PC-9 (cell line): ENCODE results near the gene ZSCAN16. TPM values are rescaled to one million over a fixed set of nuclear protein-coding genes. Genes with fewer than 3 reads are reported as not detected.

Experiments
- BruUV-seq: library from RNA; stranded (reverse); fragments of 400-500 nt; replicated peaks from 2 replicates; lab custom pipeline; 2021; lab: Mats Ljungman, UMichigan
- CTCF ChIA-PET: fragments of 300-600 bp; sonication (Branson Sonifier 250); formaldehyde crosslinking; loops from one replicate; lab custom pipeline; 2022; ENCODE audit warnings: antibody characterized with exemption; lab: Charles Lee
- POLR2A ChIA-PET: fragments of 300-600 bp; sonication (Branson Sonifier 250); formaldehyde crosslinking; loops from one replicate; lab custom pipeline; 2022; ENCODE audit warnings: antibody characterized with exemption; ENCODE audit not compliant: unreplicated experiment; lab: Charles Lee
- DNase-seq, 2 experiments: peaks; one replicate each; pipeline versions ENCODE4 v3.0.0 to v3.0.0-alpha.2; 2015 to 2022; ENCODE audit warnings: mixed read lengths in 1 of 2
- H2AFZ ChIP-seq: fragments of 200-600 bp; sonication (generic); 2 replicates; pipeline ENCODE4 v1.8.1; 2017; ENCODE audit warnings: antibody characterized with exemption
- H3F3A ChIP-seq: fragments of 200-600 bp; sonication (generic); 2 replicates; pipeline ENCODE4 v1.8.1; 2017; ENCODE audit warnings: antibody characterized with exemption, mild to moderate bottlenecking, low read depth; ENCODE audit not compliant: insufficient read depth
- H3K27ac ChIP-seq: fragments of 200-600 bp; sonication (generic); 2 replicates; pipeline ENCODE4 v1.6.1; 2016; ENCODE audit warnings: mixed run types
- H3K27me3 ChIP-seq: fragments of 200-600 bp; sonication (generic); 2 replicates; pipeline ENCODE4 v1.6.1; 2016; ENCODE audit warnings: low read depth, mixed run types; ENCODE audit not compliant: insufficient read depth
- H3K36me3 ChIP-seq: fragments of 200-600 bp; sonication (generic); 2 replicates; pipeline ENCODE4 v1.6.1; 2016; ENCODE audit warnings: low read depth, mixed run types
- H3K4me1 ChIP-seq: fragments of 200-600 bp; sonication (generic); replicated peaks from 2 replicates; pipeline ENCODE4 v1.6.1; 2016; ENCODE audit warnings: mixed run types; ENCODE audit not compliant: insufficient read depth
- H3K4me2 ChIP-seq: fragments of 200-600 bp; sonication (generic); 2 replicates; pipeline ENCODE4 v1.6.1; 2017; ENCODE audit warnings: mixed run types
- H3K4me3 ChIP-seq: fragments of 200-600 bp; sonication (generic); 2 replicates; pipeline ENCODE4 v1.6.1; 2016; ENCODE audit warnings: mixed run types
- H3K79me2 ChIP-seq: fragments of 200-600 bp; sonication (generic); 2 replicates; pipeline ENCODE4 v1.6.1; 2017; ENCODE audit warnings: low read depth, mixed run types
- H3K9me2 ChIP-seq: fragments of 200-600 bp; sonication (generic); 2 replicates; pipeline ENCODE4 v1.8.1; 2017; ENCODE audit warnings: mild to moderate bottlenecking; ENCODE audit not compliant: insufficient read depth
- H3K9me3 ChIP-seq: fragments of 200-600 bp; sonication (generic); 2 replicates; pipeline ENCODE4 v1.8.1; 2016; ENCODE audit warnings: low read depth; ENCODE audit not compliant: insufficient read depth
- H4K20me1 ChIP-seq: fragments of 200-600 bp; sonication (generic); 2 replicates; pipeline ENCODE4 v1.8.1; 2017; ENCODE audit not compliant: insufficient read depth
- CTCF ChIP-seq: fragments of 200-600 bp; sonication (generic); conservative IDR thresholded peaks from 2 replicates; pipeline ENCODE4 v1.6.1; 2017; ENCODE audit warnings: mixed run types, antibody characterized with exemption, mild to moderate bottlenecking, moderate library complexity
- EZH2 ChIP-seq: fragments of 200-600 bp; sonication (generic); IDR thresholded peaks from 2 replicates; pipeline ENCODE4 v1.8.0; 2017; ENCODE audit warnings: antibody characterized with exemption, low read depth
- intact Hi-C: fragments of 100-400 bp; cut with micrococcal nuclease; formaldehyde crosslinking; loops from one replicate; pipeline ENCODE4 v1.10.0; 2022; ENCODE audit not compliant: unreplicated experiment
- total RNA-seq: library from RNA; stranded (reverse); gene quantifications from 2 replicates; pipeline ENCODE4 v1.2.3, GENCODE V29; 2021

The ZSCAN16 gene
- total RNA-seq, 1 experiment from 2014 or later, result 5.6 TPM

GRCh38 chr6:28158318-28158717 lies 33.9 kb downstream of the ZSCAN16 start:
- Histone ChIP-seq H3K27ac (no peak overlapping the region), H3K79me2 (no peaks in the 10 kb centered on the region), H4K20me1 (no peaks in the 10 kb centered on the region), H3K9me3 (no peaks in the 10 kb centered on the region), H3K9me2 (no peaks in the 10 kb centered on the region), H3K4me1 (peaks cover 6% of the 10 kb centered on the region; the same call in 1 of the 2 replicates), H3K4me3 (no peak overlapping the region), H2AFZ (no peak overlapping the region), H3K4me2 (no peak overlapping the region), H3K36me3 (peaks cover 13% of the 10 kb centered on the region), H3F3A (peaks cover 4% of the 10 kb centered on the region), H3K27me3 (no peaks in the 10 kb centered on the region)
- ChIA-PET POLR2A (no interaction called here), CTCF (no interaction called here)
- BruUV-seq, result no TSS peak
- intact Hi-C loops, result no loop called here
- no peak for DNase-seq
- TF ChIP-seq CTCF (no peak), EZH2 (no peak)

GRCh38 chr6:28159029-28159607 lies 34.7 kb downstream of the ZSCAN16 start:
- peaks cover 6% of the 10 kb centered on the region; the same call in 1 of the 2 replicates for H3K4me1 ChIP-seq
- H3K27me3 ChIP-seq, result no peaks in the 10 kb centered on the region
- H3K9me2 ChIP-seq, result no peaks in the 10 kb centered on the region
- H2AFZ ChIP-seq, result no peak overlapping the region
- peaks cover 4% of the 10 kb centered on the region for H3F3A ChIP-seq
- no peak overlapping the region for H3K4me2 ChIP-seq
- CTCF ChIA-PET, result no interaction called here
- H3K36me3 ChIP-seq, result peaks cover 5% of the 10 kb centered on the region
- no peak overlapping the region for H3K27ac ChIP-seq
- H3K9me3 ChIP-seq, result no peaks in the 10 kb centered on the region
- intact Hi-C loops, result no loop called here
- POLR2A ChIA-PET, result interaction anchor here (0.5 to 0.6 kb wide), 3 partner anchors 21 to 176 kb away, joined by 5 to 7 read pairs (median 6); partner anchors contain the start of gene ZSCAN26
- no peaks in the 10 kb centered on the region for H4K20me1 ChIP-seq
- BruUV-seq, result no TSS peak
- no peak overlapping the region for H3K4me3 ChIP-seq
- no peaks in the 10 kb centered on the region for H3K79me2 ChIP-seq
- no peak for DNase-seq
- TF ChIP-seq EZH2 (no peak), CTCF (no peak)

GRCh38 chr6:28160233-28160632 lies 35.8 kb downstream of the ZSCAN16 start:
- POLR2A ChIA-PET, result no interaction called here
- Histone ChIP-seq H3K4me3 (no peak overlapping the region), H4K20me1 (no peaks in the 10 kb centered on the region), H3K4me2 (no peak overlapping the region), H3F3A (peaks cover 4% of the 10 kb centered on the region), H3K4me1 (peaks cover 6% of the 10 kb centered on the region; the same call in 1 of the 2 replicates), H3K27me3 (no peaks in the 10 kb centered on the region), H3K9me2 (no peaks in the 10 kb centered on the region), H3K27ac (no peak overlapping the region), H3K79me2 (no peaks in the 10 kb centered on the region), H3K36me3 (no peaks in the 10 kb centered on the region), H3K9me3 (no peaks in the 10 kb centered on the region), H2AFZ (no peak overlapping the region)
- no peak for TF ChIP-seq CTCF
- no peak for TF ChIP-seq EZH2
- BruUV-seq, result no TSS peak
- CTCF ChIA-PET, result no interaction called here
- DNase-seq, result no peak
- intact Hi-C loops, result loop anchor here (5.0 kb wide), 1 partner anchor 52 kb away; no protein-coding TSS in a partner anchor
